Measurements from ENCODE around the gene TEKT2.

DNA sequence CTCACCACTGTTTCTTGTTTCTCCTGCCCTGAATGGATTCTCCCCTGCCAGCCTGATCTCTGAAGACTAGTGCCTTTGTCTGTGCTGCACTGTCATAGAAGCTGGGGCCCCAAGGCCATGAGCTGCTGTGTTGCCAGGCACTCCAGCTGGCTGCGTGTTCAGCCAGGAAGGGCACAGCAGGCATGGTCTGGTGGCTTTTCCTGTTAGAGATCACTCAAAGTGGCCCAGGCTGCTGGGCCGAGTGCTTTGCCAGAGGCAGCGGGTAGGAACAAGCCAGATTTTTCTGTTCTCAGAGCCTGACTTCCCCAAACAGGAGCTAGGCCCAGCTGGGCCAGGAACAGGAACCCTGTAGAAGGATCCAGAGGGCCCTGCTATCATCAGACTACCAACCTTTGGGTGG, 10.0 kb downstream of the TEKT2 start:
- TF ChIP-seq, protein P1, sequence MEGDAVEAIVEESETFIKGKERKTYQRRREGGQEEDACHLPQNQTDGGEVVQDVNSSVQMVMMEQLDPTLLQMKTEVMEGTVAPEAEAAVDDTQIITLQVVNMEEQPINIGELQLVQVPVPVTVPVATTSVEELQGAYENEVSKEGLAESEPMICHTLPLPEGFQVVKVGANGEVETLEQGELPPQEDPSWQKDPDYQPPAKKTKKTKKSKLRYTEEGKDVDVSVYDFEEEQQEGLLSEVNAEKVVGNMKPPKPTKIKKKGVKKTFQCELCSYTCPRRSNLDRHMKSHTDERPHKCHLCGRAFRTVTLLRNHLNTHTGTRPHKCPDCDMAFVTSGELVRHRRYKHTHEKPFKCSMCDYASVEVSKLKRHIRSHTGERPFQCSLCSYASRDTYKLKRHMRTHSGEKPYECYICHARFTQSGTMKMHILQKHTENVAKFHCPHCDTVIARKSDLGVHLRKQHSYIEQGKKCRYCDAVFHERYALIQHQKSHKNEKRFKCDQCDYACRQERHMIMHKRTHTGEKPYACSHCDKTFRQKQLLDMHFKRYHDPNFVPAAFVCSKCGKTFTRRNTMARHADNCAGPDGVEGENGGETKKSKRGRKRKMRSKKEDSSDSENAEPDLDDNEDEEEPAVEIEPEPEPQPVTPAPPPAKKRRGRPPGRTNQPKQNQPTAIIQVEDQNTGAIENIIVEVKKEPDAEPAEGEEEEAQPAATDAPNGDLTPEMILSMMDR (IDR thresholded peaks at IDR 0.05) = no peak
- TF ChIP-seq POLR2A (IDR thresholded peaks at IDR 0.05) (no peak), EP300 (IDR thresholded peaks at IDR 0.05) (no peak)
